Kidney tubule cell (primary cell): ENCODE measurements around the gene ZNF215.
"Not testable (repeated sequence)": the region's sequence is repeated elsewhere in the genome, so short reads cannot be mapped to it uniquely, and the experiment has no call there.

Source experiments
- DNase-seq: peaks from one replicate; pipeline ENCODE4 v3.0.0-alpha.2; 2018; ENCODE audit warnings: low spot score

Gene ZNF215

DNA sequence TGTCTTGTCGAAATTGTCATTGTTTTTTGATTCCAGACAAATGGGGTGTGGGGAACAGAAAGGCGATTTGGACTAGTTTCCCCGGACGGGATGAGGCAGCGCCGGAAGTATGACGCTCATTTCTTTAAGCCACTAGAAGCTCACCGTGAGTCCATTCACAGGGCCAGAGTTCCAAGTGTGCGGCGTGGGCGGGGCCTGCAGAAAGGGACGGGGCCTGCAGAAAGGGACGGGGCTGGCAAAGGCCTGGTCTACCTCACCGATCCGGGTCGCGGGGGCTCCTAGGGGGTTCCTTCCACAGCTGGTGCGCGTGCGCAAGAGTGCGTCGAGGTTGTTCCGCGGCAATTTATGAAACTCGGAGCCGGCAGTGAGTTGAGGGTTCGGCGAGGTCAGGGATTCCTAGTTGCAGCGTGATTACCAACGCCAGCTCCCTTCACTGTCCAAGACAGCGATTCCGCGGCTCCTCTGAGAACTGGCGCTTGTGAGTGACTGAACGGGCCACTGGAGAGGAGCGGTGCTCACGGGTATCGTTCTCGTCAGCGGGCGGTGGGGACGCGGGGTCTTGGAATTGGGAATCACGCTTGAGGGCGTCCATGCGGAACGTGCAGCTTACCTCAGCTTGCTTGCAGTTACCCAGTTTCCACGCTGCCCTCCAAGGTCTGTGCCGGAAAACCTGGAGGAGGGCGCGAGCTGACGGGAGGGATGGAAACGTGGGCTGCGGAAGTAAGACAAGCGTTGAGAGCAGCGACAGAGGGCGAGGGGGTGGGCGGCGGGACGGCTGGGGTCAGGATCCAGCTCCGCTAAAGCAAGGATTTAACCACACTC is at the start of gene ZNF215:
TSS of gene ZNF215 (plus strand) at position 219 of the 822 bp plus-strand sequence. CDS start 5,847 bp downstream, outside the sequence.
- peak; percentile 88 for DNase-seq

DNA sequence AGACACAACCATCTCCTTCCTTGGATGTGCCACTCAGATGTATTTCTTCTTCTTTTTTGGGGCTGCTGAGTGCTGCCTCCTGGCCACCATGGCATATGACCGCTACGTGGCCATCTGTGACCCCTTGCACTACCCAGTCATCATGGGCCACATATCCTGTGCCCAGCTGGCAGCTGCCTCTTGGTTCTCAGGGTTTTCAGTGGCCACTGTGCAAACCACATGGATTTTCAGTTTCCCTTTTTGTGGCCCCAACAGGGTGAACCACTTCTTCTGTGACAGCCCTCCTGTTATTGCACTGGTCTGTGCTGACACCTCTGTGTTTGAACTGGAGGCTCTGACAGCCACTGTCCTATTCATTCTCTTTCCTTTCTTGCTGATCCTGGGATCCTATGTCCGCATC is 49.3 kb upstream of the ZNF215 start:
- no peak for DNase-seq

DNA sequence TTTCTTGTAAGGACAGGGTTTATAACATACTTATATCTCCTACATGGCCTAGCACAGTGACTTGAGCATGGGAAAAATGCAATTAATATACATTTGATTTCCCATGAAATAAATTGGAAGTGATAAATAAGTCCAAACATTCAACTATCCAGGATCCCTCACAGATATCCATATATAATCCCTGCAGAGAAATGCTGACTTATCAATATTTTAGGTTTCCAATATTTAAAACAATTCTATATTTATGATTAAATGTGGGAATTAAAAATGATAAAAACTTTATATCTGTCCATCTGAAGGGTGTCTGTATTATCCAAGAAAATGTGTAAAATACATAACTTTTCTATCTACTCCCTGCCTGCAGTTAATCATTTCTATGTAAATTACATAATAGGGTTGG is 43.5 kb upstream of the ZNF215 start:
- no peak for DNase-seq

DNA sequence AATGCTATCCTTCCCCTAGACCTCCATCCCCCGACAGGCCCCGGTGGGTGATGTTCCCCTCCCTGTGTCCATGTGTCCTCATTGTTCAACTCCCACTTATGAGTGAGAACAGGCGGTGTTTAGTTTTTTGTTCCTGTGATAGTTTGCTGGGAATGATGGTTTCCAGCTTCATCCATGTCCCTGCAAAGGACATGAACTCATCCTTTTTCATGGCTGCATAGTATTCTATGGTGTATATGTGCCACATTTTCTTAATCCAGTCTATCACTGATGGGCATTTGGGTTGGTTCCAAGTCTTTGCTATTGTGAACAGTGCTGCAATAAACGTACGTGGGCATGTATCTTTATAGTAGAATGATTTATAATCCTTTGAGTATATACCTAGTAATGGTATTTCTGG is 38.5 kb upstream of the ZNF215 start:
- DNase-seq, result not testable (repeated sequence)

DNA sequence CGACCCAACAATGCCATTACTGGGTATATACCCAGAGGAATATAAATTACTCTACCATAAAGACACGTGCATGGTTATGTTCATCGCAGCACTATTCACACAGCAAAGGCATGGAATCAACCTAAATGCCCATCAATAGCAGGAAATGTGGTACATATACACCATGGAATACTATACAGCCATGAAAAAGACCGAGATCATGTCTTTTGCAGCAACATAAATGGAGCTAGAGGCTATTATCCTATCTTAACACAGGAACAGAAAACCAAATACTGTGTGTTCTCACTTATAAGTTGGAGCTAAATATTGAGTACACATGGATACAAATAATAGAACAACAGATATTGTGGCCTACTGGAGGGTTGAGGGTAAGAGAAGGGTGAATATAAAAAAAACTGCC is 37.4 kb upstream of the ZNF215 start:
- DNase-seq, result no peak

DNA sequence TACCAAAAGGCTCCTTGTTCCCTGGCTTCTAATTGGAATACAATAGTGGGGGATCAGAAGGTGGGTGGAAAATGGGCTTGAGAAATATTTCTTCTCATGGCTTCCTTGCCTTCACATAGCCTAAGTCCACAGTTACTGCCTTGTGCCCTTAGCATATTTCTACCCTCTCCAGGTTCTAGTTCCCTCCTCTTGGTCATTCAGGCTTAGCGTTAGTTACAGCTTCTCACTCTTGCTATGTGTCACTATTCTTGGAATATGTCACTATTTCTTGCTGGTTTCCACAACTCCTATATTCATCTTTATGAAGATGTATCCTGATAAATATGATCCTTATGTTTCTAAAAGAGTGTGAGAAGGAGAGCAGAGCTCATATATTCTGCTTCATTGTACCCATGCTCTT is 36.4 kb upstream of the ZNF215 start:
- DNase-seq, result no peak

DNA sequence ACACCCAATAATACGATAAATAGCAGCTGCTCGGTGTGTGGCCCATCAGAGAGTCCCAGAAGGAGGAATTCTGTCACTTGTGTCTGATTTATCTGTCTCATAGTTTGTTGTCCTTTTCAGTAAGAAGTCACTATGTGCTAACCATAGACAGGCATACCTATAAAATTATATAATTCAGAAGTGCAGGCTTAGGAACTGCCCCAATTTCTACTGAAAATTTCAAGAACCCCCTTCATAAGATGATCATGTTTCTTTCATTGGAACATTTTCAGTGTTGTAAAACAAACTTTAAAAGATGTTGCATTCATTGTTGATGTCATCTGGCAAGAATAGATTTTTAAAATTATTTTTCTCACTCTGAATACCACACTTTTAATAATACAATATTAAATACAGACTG is 33.8 kb upstream of the ZNF215 start, which contains the start of gene OR2D2:
TSS of gene OR2D2 (minus strand) at position 101 of the 400 bp plus-strand sequence. CDS start at position 101, 0 bp downstream.
- DNase-seq, result no peak

DNA sequence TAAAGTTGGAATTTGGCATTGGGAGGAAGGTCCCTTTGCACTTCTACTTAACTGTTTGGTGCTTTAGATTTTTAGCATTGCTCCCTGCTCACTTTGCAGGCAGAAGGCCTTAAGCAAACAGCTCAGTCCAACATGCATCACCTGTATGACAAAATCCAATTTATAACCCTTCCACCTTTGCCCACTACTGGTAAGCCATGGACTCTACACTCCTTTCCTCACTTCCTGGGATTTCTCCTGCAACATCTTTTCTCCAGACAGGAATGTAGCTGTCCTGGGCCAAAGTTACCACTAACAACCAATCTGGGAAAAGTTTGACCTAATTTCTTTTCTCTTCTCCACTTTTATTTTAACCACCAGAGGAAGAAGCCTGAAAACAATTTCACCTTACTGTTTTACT is 32.1 kb upstream of the ZNF215 start:
- no peak for DNase-seq

DNA sequence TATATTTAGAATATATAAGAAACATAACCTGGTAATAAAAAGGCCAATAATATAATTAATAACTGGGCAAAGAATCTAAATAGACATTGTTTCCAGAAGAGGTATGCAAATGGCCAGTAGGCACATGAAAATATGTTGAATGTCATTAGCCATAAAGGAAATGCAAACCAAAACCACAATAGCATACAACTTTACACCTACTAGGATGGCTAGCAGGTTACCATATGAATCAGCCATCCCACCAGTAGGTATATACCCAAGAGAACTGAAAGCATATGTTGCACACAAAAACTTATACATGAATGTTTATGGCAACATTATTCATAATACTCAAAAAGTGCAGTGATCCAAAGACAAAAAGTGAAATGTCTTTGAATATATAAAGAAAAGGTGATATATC is 31.2 kb upstream of the ZNF215 start:
- DNase-seq, result no peak

DNA sequence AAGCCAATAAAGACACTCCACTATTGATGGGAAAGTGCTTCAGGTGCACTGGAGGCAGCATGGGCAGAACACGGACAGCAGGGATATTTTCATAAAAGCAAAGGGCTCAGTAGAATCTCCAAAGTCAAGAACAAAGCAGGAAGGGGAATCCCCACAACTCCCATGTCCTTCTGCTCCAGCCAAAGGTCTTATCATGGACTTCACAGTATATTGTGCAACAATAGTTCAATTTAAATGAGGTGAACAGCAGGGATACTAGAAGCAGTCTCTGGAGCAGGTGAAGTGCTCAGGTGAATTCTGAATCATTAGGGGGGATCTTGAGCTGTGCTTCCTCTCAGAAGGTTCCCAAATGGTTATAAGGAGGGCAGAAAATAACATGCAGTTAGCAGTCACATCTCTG is 27.3 kb upstream of the ZNF215 start:
- no peak for DNase-seq

DNA sequence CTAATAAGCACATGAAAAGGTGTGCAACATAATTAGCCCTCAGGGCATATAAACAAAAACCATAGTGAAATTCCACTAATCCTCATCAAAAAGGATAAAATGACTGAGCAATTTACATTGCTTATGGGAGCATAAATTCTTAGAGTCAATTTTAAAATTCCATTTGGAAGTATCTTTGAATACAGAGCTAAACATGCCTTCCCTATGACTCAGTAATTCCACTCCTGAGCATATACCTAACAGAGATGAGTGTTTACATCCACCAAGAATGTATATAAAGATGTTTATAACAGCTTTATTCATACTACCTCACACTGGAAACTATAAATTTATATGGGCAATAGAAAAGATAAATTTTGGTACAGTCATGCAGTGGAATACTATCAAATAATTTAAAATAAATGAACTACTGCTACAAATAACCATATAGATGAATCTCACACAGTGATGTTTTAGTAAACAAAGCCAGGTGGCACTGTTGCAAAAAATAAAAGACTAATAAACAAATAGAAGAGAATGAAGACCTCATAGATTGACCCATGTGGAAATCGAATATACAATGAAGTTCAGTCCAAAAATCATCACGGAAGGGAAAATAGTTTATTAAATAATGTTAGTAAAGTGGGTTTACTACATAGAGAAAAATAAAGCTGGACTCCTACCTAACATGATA is 25.8 kb upstream of the ZNF215 start:
- DNase-seq, result no peak

DNA sequence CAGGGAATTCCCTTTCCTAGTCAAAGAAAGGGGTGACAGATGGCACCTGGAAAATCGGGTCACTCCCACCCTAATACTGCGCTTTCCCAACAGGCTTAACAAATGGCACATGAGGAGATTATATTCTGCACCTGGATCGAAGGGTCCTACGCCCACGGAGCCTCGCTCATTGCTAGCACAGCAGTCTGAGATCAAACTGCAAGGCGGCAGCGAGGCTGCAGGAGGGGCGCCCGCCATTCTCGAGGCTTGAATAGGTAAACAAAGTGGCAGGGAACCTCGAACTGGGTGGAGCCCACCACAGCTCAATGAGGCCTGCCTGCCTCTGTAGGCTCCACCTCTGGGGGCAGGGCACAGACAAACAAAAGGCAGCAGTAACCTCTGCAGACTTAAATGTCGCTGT is 21.4 kb upstream of the ZNF215 start:
- DNase-seq, result not testable (repeated sequence)

DNA sequence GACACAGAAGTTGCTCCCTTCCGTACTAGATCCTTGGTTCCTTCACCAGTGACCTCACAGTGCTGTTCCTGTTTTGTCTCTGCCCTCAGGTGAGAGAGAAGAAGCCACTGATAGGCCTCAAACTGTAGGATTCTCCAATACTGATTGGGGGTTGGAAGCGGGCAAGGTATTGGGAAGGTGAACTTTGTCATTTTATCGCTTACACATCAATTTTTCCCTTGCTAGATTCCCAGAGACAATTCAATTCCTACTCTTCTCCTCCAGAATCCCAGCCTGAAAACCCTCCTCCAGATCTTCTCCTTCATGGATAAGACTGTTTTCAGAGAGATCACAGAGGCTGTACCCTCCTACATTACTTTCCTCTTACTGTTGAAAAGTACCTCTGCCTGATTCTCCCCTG is 14.8 kb upstream of the ZNF215 start:
- no peak for DNase-seq

DNA sequence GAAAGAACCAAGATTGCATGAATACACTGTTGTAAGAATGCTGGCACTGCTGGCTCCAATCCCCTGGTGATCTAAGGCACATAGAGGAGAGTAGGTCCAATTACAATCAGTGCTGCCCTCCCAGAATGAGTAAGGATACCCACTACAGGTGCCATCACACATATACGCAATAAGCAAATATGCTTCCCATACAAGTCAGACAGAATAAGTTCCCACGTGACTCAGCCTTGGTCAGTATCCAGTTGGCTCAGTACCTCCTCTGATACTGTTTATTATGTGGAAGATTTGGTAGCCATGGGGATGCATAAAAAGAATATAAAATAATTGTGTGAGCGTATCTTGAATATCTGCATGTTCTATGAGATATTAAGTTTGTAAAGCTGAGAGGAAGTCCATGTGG is 14.3 kb upstream of the ZNF215 start:
- peak; percentile 6 for DNase-seq

DNA sequence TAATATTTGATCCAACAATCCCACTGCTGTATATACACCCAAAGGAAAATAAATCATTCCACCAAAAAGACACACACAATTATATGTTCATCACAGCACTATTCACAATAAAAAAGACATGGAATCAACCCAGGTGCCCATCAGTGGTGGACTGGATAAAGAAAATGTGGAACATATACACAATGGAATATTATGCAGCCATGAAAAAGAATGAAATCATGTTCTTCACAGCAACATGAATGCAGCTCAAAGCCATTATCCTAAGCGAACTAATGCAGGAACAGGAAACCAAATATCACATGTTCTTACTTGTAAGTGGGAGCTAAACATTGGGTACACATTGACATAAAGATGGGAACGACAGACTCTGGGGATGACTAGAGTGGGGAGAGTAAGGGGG is 6.5 kb upstream of the ZNF215 start:
- DNase-seq, result no peak

DNA sequence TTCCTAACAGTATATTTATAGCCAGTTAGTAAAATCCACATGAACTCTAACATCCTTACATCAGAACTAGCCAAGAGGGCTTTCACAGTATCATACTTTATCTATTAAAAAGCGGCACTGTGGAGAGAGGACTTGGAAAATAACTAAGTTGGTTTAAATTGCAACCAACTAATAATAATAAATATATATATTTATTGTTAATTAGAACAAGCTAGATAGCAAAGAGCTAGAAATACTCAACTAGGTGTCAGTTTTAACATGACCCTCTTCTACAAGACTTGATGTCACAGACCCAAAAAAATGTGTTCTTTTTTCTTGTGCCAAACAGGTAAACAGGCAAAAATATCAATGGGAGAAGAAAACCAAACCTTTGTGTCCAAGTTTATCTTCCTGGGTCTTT is 5.5 kb upstream of the ZNF215 start, which contains the start of gene OR2D3:
TSS of gene OR2D3 (plus strand) at position 301 of the 400 bp plus-strand sequence. CDS start at position 301, 0 bp downstream.
- DNase-seq, result no peak

DNA sequence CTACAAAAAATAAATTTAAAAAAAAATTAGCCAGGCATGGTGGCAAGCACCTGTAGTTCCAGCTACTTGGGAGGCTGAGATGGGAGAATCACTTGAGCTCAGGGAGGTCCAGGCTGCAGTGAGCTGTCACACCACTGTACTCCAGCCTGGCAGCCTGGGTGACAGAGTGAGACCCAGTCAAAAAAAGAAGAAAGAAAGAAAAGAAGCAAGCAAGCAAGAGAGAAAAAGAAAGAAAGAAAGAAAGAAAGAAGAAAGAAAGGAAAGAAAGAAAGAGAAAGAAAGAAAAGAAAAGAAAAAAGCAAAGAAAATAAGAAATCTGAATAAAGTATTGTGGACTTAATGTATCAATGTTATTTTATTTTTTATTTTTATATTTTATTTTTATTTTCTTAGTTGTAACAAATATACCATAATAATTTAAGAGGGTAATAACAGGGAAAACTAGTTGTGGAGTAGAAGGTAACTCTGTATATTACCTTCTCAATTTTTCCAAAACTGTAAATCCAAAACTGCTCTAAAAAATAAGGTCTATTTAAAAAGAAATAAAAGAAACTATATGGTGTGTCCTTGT is 1.1 kb upstream of the ZNF215 start:
- DNase-seq, result no peak

DNA sequence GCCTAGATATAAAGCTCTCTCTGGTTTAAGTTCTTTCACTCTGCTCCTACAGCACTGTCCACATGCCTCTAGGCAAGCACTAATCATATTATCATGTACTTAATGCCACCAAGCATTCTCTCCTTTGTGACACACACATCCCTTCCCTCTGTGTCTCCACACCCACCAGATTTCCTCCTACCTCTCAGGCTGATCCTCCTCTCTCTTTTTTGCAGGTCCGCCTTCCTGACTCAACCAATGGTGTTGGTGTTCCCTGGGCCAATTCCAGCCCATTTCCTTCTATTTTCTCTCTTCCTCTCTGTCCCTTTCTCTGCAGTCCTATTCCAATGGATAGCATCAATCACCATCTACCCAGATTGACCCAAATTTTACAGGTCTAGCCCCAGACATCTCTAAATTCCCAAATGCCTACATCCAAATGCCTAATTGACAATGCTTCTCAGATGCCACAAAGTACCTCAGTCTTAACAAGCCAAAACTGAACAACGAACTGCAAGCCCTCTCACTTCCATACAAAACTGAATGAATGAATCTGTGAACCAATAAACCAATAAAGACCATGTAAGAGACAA is 504 bp upstream of the ZNF215 start:
- peak; percentile 65 for DNase-seq

DNA sequence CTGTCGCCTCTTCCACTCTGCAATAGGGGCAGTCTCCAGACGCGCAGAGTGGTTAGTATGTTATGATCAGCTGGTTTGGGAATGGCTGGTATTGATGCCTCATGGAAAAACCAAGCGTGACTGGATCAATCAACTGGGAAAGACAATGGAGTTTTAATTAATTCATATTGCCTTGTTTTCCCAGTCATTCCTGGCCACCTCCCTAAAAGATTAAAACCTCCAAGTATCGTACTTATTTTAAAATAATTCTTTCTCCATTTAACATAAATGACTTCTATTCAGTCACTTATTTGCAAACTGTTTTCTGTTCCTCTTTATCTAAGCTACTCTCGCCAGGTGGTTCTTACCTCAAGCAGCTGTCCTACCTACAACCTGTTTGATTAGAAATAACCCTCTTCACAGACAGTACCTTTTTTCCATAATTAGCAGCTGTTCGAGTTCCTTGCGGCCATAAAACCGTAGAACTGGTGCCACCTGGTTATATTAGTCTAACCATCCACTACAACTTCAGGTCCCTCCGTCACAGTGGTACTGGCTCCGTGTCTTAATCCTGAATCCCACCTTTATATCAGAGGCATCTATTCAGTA is 898 bp downstream of the ZNF215 start:
- no peak for DNase-seq

DNA sequence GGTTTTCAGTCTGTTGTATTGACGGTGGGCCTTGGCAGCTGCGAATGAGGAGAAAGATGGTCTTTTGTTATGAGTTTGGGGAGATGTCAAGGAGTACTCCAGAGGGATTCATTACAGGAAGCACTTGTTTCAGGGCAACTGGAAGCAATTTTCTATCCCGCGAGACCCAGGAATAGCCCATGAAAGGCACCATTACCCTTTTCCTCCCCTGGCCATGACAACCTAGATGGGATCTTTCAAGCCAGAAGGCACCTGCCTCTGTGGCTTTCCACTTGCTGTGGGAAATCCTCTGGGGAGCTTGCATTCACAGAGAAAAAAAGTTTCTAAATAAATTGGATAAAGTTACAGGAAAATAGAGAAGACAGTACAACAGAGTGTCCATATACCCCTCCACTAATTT is 2.7 kb downstream of the ZNF215 start:
- DNase-seq, result no peak

DNA sequence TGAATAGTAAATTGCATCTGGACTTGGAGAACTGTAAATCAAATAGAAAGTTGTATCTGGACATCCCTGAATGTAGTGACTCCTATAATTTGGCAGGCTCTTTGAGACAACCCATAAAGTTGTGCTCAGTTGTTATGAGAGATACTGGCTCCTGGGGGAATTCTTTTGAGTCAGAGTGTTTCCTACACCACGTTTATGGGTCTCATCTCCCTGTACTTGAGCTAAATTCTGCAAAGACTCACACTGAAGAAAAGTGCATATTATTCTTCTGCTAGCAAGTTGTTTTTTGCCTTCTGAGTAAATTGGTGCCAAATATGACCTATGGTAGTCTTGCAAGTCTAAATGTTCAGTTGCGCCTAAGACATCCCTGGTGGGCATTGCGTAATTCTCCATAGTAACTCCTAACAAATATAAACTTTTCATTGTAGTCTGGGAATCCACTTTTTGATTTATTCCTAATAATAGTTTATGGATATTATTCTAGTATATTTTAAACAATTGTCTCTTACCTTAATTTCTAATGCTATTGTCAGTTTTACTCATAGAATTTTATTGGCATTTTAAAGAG is 5.0 kb downstream of the ZNF215 start:
- no peak for DNase-seq

DNA sequence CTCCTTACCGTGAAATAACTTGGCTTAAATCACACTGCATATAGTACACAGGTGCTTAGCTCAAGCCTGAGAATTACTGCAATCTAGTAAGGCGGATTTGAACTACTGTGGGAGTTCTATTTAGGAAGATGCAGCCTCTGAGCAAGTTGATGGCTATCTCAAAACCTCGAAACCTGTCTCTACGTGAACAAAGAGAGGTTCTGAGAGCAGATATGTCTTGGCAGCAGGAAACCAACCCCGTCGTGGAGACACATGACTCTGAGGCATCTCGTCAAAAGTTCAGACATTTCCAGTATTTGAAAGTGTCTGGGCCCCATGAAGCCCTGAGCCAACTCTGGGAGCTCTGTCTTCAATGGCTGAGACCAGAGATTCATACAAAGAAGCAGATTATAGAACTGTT is 5.9 kb downstream of the ZNF215 start:
- no peak for DNase-seq
